Prostate gland (tissue), 2 donors: Measurements from ENCODE around the gene KLF7.

Experiments
- CTCF ChIP-seq, 4 experiments: fragments of 200-600 bp in 2 of 4; fragments of 450-650 bp in 2 of 4; sonication (generic) in 2 of 4; IDR thresholded peaks; 1 replicate in 3 of 4; 2 replicates in 1 of 4; pipeline ENCODE4 v1.5.1; 2016 to 2019; ENCODE audit warnings: antibody characterized with exemption in 4 of 4, mild to moderate bottlenecking in 2 of 4, moderate library complexity in 2 of 4
- POLR2A ChIP-seq: fragments of 450-650 bp; IDR thresholded peaks from one replicate; pipeline ENCODE4 v1.6.1; 2016; ENCODE audit warnings: antibody characterized with exemption, mild to moderate bottlenecking
- POLR2AphosphoS5 ChIP-seq: sonication (generic); formaldehyde crosslinking; IDR thresholded peaks from one replicate; pipeline ENCODE4 v1.6.1; 2017; ENCODE audit warnings: antibody characterized with exemption

GRCh38 chr2:207137596-207138337, 28.0 kb downstream of the KLF7 start:
- TF ChIP-seq CTCF (IDR thresholded peaks at IDR 0.05), result no peak
- no peak for TF ChIP-seq POLR2A
- TF ChIP-seq POLR2AphosphoS5, result no peak
